WTC11 (cell line): ENCODE measurements around the gene GNAS-AS1. TPM values are rescaled to one million over a fixed set of nuclear protein-coding genes. Genes with fewer than 3 reads are reported as not detected.

Experiments used
- ATAC-seq: fragments of 200-7000 bp; cut with Tn5 transposase; 2 replicates; pipeline ENCODE4 v1.10.0; 2021; ENCODE audit warnings: mild to moderate bottlenecking, moderate library complexity
- CTCF ChIA-PET: fragments of 300-600 bp; sonication (Branson Sonifier 250); formaldehyde crosslinking; loops from one replicate; lab custom pipeline; 2021; ENCODE audit warnings: antibody characterized with exemption; lab: Charles Lee
- POLR2A ChIA-PET: fragments of 350-600 bp; sonication (Branson Sonifier 250); formaldehyde crosslinking; loops from one replicate; lab custom pipeline; 2021; ENCODE audit warnings: antibody characterized with exemption; lab: Charles Lee
- DNase-seq: peaks from one replicate; pipeline ENCODE4 v3.0.0; 2021; ENCODE audit warnings: low spot score
- H3K27ac Mint-ChIP-seq: 2 replicates; pipeline ENCODE4 v1.8.0; 2021; ENCODE audit warnings: mixed read lengths
- H3K27me3 Mint-ChIP-seq: 2 replicates; pipeline ENCODE4 v1.8.0; 2021; ENCODE audit warnings: low read depth, mild to moderate bottlenecking, moderate library complexity, mixed read lengths
- H3K36me3 Mint-ChIP-seq: 2 replicates; pipeline ENCODE4 v1.8.0; 2021; ENCODE audit warnings: mixed read lengths
- H3K4me1 Mint-ChIP-seq: 2 replicates; pipeline ENCODE4 v1.8.0; 2022; ENCODE audit warnings: mixed read lengths
- H3K4me3 Mint-ChIP-seq: 2 replicates; pipeline ENCODE4 v1.8.0; 2021; ENCODE audit warnings: mild to moderate bottlenecking, moderate library complexity, mixed read lengths
- H3K9me3 Mint-ChIP-seq: 2 replicates; pipeline ENCODE4 v1.8.0; 2021; ENCODE audit warnings: mixed read lengths
- AR ChIP-seq: fragments of 250-450 bp; sonication (Bioruptor Pico); IDR thresholded peaks from 2 replicates; pipeline ENCODE4 v1.9.0; 2021; ENCODE audit warnings: mild to moderate bottlenecking
- CBFB ChIP-seq: sonication (generic); formaldehyde crosslinking; IDR thresholded peaks from 2 replicates; pipeline ENCODE4 v1.8.1; 2022; ENCODE audit warnings: mild to moderate bottlenecking, low read depth, missing genetic modification reagents
- FOXK1 ChIP-seq: sonication (generic); formaldehyde crosslinking; IDR thresholded peaks from 2 replicates; pipeline ENCODE4 v1.8.0; 2022; ENCODE audit warnings: mild to moderate bottlenecking, moderate library complexity, missing genetic modification reagents
- FOXP4 ChIP-seq: sonication (generic); formaldehyde crosslinking; IDR thresholded peaks from 2 replicates; pipeline ENCODE4 v1.8.0; 2022; ENCODE audit warnings: mild to moderate bottlenecking, missing genetic modification reagents
- GABPB1 ChIP-seq: sonication (generic); formaldehyde crosslinking; IDR thresholded peaks from 2 replicates; pipeline ENCODE4 v1.8.1; 2023; ENCODE audit warnings: mild to moderate bottlenecking, missing genetic modification reagents
- IRF2 ChIP-seq: sonication (generic); formaldehyde crosslinking; IDR thresholded peaks from 2 replicates; pipeline ENCODE4 v1.8.0; 2022; ENCODE audit warnings: low read depth, missing genetic modification reagents, borderline replicate concordance
- JUN ChIP-seq: sonication (generic); formaldehyde crosslinking; IDR thresholded peaks from 2 replicates; pipeline ENCODE4 v1.8.0; 2023; ENCODE audit warnings: mild to moderate bottlenecking, missing genetic modification reagents
- MXD4 ChIP-seq: fragments of 250-450 bp; sonication (Bioruptor Pico); IDR thresholded peaks from 2 replicates; pipeline ENCODE4 v1.8.0; 2021; ENCODE audit warnings: mild to moderate bottlenecking, moderate library complexity, borderline replicate concordance
- PRRX2 ChIP-seq: fragments of 250-450 bp; sonication (Bioruptor Pico); IDR thresholded peaks from 2 replicates; pipeline ENCODE4 v1.8.0; 2021; ENCODE audit warnings: mild to moderate bottlenecking
- RELA ChIP-seq: sonication (generic); formaldehyde crosslinking; IDR thresholded peaks from 2 replicates; pipeline ENCODE4 v1.8.1; 2022; ENCODE audit warnings: missing genetic modification reagents, mild to moderate bottlenecking, borderline replicate concordance
- SMAD4 ChIP-seq: sonication (generic); formaldehyde crosslinking; IDR thresholded peaks from 2 replicates; pipeline ENCODE4 v1.8.0; 2022; ENCODE audit warnings: mild to moderate bottlenecking, missing genetic modification reagents
- ZNF232 ChIP-seq: sonication (generic); formaldehyde crosslinking; IDR thresholded peaks from 2 replicates; pipeline ENCODE4 v1.8.0; 2022; ENCODE audit warnings: mild to moderate bottlenecking, missing genetic modification reagents
- ZNF423 ChIP-seq: fragments of 250-450 bp; sonication (Bioruptor Pico); IDR thresholded peaks from 2 replicates; pipeline ENCODE4 v2.1.2; 2022; ENCODE audit warnings: mild to moderate bottlenecking, moderate library complexity
- ZNF532 ChIP-seq: fragments of 250-450 bp; sonication (Bioruptor Pico); IDR thresholded peaks from 2 replicates; pipeline ENCODE4 v1.9.0; 2021; ENCODE audit warnings: mild to moderate bottlenecking, borderline replicate concordance
- total RNA-seq: library from RNA; stranded (reverse); gene quantifications from 3 replicates; pipeline ENCODE4 v1.2.3, GENCODE V29; 2021
- TF ChIP-seq, protein P1 (sequence below): sonication (generic); formaldehyde crosslinking; IDR thresholded peaks from 2 replicates; pipeline ENCODE4 v1.8.1; 2022; ENCODE audit warnings: low read depth, missing genetic modification reagents, borderline replicate concordance
- TF ChIP-seq, protein P2 (sequence below): sonication (generic); formaldehyde crosslinking; conservative IDR thresholded peaks from 2 replicates; pipeline ENCODE4 v1.8.1; 2022; ENCODE audit warnings: mild to moderate bottlenecking, missing genetic modification reagents
- TF ChIP-seq, protein P3 (sequence below): sonication (generic); formaldehyde crosslinking; IDR thresholded peaks from 2 replicates; pipeline ENCODE4 v1.8.0; 2022; ENCODE audit warnings: missing genetic modification reagents

GNAS-AS1 gene
- total RNA-seq, 1 experiment from 2014 or later = 12.2 TPM

DNA sequence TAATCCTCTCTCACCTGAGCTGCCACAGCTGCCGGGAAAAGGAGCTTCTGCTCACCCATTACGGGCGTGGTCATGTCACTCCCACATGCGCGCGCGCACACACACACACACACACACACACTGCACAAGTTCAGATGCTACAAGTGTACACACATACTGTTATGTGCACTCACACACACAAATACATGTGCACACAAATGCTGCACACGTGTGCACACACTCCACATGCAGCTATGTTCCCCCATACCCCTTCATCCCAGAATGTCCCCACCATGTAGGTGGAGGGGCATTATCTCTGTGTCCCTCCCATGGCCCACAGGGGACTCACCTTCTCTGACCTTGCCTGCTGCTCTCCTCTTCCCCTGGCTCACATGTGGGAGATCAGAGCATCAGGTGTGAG is 37.3 kb downstream of the GNAS-AS1 start (continued):
- TF ChIP-seq RELA (no peak), JUN (CRISPR knock-in tag) (no peak), MXD4 (CRISPR knock-in tag) (no peak), ZNF232 (CRISPR knock-in tag) (no peak)

GRCh38 chr20:58811334-58811733 is 39.4 kb downstream of the GNAS-AS1 start:
- H3K36me3 Mint-ChIP-seq = no peaks in the 10 kb centered on the region
- no peak overlapping the region for H3K27ac Mint-ChIP-seq
- H3K27me3 Mint-ChIP-seq = no peaks in the 10 kb centered on the region; the same call in 1 of the 2 replicates
- TF ChIP-seq CBFB (CRISPR knock-in tag) = no peak
- no peak for TF ChIP-seq AR (CRISPR knock-in tag)
- TF ChIP-seq, all 79 proteins: peak for 0
- ChIA-PET CTCF (interaction anchor here (1.4 to 1.9 kb wide), 3 partner anchors 9 to 330 kb away, joined by 3 to 7 read pairs (median 3); no protein-coding TSS in a partner anchor), POLR2A (no interaction called here)
- Mint-ChIP-seq H3K9me3 (peaks cover 3% of the 10 kb centered on the region; the same call in 1 of the 2 replicates), H3K4me1 (peaks cover 23% of the 10 kb centered on the region), H3K4me3 (no peak overlapping the region)
- ATAC-seq (no peak), DNase-seq (no peak)

- no peak overlapping the region for H3K4me3 Mint-ChIP-seq
- no peak overlapping the region for H3K27ac Mint-ChIP-seq
- DNase-seq (no peak), ATAC-seq (no peak)
- H3K9me3 Mint-ChIP-seq = peaks cover 3% of the 10 kb centered on the region; the same call in 1 of the 2 replicates
- peaks cover 27% of the 10 kb centered on the region for H3K4me1 Mint-ChIP-seq
- ChIA-PET CTCF (interaction anchor here (1.4 to 1.9 kb wide), 3 partner anchors 9 to 329 kb away, joined by 3 to 7 read pairs (median 3); no protein-coding TSS in a partner anchor), POLR2A (no interaction called here)
- H3K36me3 Mint-ChIP-seq = no peaks in the 10 kb centered on the region
- H3K27me3 Mint-ChIP-seq = no peaks in the 10 kb centered on the region; the same call in 1 of the 2 replicates
- TF ChIP-seq, protein P1, sequence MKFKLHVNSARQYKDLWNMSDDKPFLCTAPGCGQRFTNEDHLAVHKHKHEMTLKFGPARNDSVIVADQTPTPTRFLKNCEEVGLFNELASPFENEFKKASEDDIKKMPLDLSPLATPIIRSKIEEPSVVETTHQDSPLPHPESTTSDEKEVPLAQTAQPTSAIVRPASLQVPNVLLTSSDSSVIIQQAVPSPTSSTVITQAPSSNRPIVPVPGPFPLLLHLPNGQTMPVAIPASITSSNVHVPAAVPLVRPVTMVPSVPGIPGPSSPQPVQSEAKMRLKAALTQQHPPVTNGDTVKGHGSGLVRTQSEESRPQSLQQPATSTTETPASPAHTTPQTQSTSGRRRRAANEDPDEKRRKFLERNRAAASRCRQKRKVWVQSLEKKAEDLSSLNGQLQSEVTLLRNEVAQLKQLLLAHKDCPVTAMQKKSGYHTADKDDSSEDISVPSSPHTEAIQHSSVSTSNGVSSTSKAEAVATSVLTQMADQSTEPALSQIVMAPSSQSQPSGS (CRISPR knock-in tag) = no peak
- TF ChIP-seq ZNF532 (CRISPR knock-in tag) (no peak), IRF2 (CRISPR knock-in tag) (no peak), FOXK1 (no peak), SMAD4 (no peak), ZNF232 (CRISPR knock-in tag) (no peak), FOXP4 (CRISPR knock-in tag) (no peak), GABPB1 (CRISPR knock-in tag) (no peak), ZNF423 (CRISPR knock-in tag) (no peak), PRRX2 (CRISPR knock-in tag) (no peak)
- TF ChIP-seq, protein P2, sequence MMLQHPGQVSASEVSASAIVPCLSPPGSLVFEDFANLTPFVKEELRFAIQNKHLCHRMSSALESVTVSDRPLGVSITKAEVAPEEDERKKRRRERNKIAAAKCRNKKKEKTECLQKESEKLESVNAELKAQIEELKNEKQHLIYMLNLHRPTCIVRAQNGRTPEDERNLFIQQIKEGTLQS = no peak
- TF ChIP-seq, protein P3, sequence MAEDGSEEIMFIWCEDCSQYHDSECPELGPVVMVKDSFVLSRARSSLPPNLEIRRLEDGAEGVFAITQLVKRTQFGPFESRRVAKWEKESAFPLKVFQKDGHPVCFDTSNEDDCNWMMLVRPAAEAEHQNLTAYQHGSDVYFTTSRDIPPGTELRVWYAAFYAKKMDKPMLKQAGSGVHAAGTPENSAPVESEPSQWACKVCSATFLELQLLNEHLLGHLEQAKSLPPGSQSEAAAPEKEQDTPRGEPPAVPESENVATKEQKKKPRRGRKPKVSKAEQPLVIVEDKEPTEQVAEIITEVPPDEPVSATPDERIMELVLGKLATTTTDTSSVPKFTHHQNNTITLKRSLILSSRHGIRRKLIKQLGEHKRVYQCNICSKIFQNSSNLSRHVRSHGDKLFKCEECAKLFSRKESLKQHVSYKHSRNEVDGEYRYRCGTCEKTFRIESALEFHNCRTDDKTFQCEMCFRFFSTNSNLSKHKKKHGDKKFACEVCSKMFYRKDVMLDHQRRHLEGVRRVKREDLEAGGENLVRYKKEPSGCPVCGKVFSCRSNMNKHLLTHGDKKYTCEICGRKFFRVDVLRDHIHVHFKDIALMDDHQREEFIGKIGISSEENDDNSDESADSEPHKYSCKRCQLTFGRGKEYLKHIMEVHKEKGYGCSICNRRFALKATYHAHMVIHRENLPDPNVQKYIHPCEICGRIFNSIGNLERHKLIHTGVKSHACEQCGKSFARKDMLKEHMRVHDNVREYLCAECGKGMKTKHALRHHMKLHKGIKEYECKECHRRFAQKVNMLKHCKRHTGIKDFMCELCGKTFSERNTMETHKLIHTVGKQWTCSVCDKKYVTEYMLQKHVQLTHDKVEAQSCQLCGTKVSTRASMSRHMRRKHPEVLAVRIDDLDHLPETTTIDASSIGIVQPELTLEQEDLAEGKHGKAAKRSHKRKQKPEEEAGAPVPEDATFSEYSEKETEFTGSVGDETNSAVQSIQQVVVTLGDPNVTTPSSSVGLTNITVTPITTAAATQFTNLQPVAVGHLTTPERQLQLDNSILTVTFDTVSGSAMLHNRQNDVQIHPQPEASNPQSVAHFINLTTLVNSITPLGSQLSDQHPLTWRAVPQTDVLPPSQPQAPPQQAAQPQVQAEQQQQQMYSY (CRISPR knock-in tag) = no peak
Observed at GRCh38 chr20:58810879-58811250, 39.8 kb downstream of the GNAS-AS1 start.
